ENCODE results near the gene CKM.
"Not testable (repeated sequence)": the region's sequence is repeated elsewhere in the genome, so short reads cannot be mapped to it uniquely, and the experiment has no call there.

CKM gene

GRCh38 chr19:45348367-45349125, 25.9 kb upstream of the CKM start:
- DNase-seq: no peak

- DNase-seq: no peak
Observed at GRCh38 chr19:45347570-45348366, 25.1 kb upstream of the CKM start.

GRCh38 chr19:45346449-45346848, 23.8 kb upstream of the CKM start:
- no peak for DNase-seq

DNA sequence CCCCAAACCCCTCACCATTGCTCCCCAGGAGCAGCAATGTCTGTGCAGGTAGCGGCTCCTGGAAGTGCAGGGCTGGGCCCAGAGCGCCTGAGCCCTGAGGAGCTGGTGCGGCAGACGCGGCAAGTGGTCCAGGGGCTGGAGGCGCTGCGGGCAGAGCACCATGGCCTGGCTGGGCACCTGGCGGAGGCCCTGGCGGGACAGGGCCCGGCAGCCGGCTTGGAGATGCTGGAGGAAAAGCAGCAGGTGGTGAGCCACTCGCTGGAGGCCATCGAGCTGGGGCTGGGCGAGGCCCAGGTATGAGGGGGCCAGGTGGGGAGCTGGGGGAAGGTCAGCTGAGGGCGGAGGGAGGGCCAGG, 22.8 kb upstream of the CKM start:
- DNase-seq: no peak

DNA sequence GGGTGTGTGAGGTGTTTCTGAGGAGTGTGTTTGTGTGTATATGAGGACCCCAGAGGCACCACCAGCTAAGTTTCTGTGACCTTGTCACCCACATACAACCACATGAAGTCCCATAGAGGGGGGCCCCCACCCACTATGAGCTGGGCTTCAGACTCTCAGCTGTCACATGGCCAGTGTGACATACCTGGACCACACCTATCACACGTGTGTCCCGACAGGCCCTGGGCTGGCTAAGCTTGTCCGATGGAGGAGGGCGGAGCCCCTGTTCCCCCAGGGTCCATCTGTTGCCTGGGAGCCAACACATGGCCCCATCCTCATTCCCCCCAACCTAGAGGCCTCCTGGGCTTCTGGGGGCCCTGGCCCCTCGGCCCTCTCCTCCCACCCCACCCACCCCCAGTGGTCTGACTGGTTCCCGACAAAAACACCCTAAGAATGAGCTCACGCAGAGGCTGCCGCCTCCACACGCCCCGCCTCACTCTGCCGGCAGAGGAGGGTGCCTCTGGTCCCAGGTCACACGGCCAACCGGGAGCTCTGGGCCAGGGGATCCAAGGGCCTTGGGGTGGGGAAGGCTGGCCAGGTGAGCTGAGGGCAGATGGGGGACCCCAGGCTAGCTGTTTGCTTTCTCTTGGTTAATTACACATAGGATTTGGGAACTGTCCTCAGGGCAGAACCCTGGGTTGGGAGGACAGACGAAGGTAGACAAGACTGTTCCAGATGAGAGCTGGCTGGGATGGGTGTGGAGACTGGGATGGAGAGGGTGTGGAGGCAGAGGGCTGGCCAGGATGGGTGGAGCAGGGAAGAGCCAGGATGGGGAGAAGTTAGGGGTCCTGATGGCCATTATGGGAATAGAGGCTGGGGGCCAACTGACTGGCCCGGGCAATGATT, 22.2 kb upstream of the CKM start:
- no peak for DNase-seq

- DNase-seq: no peak
Observed at GRCh38 chr19:45342911-45343310, 20.2 kb upstream of the CKM start.

DNA sequence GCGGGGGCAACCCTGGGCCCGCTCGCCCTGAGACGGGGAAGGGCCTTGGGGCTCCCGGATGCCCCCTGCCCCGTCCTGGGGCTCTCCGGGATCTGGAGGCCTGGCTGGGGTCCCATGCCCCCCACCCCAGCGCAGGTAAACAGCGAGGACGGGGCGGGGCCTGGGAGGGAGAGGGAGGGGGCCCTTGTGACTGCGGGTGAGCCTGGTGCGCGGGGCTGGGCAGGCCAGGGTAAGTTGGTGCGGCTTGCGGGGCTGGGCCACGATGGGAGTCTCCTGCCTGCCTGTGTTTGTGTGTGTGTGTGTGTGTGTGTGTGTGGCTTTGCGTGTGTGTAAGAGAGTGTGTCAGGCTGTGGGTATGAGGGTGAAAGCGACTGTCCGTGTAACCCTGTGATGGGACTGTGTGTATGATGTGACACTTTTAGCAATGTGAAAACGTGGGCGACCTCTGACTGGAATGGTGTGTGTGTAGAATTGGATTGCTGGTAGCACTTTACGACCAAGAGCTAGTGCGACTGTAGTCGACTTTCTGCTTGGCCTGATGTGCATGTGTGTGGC, 18.3 kb upstream of the CKM start:
- DNase-seq: no peak

- DNase-seq: no peak
Observed at GRCh38 chr19:45340232-45340898, 17.7 kb upstream of the CKM start, which contains the start of gene KLC3. Gene KLC3 (plus strand): TSS chr19:45340750. CDS start chr19:45345542, 4,792 bp downstream.

GRCh38 chr19:45339629-45340028, 17.0 kb upstream of the CKM start:
- no peak for DNase-seq

GRCh38 chr19:45336696-45337251, 14.1 kb upstream of the CKM start:
- DNase-seq: no peak

- not testable (repeated sequence) for DNase-seq
Observed at GRCh38 chr19:45334881-45335280, 12.2 kb upstream of the CKM start.

DNA sequence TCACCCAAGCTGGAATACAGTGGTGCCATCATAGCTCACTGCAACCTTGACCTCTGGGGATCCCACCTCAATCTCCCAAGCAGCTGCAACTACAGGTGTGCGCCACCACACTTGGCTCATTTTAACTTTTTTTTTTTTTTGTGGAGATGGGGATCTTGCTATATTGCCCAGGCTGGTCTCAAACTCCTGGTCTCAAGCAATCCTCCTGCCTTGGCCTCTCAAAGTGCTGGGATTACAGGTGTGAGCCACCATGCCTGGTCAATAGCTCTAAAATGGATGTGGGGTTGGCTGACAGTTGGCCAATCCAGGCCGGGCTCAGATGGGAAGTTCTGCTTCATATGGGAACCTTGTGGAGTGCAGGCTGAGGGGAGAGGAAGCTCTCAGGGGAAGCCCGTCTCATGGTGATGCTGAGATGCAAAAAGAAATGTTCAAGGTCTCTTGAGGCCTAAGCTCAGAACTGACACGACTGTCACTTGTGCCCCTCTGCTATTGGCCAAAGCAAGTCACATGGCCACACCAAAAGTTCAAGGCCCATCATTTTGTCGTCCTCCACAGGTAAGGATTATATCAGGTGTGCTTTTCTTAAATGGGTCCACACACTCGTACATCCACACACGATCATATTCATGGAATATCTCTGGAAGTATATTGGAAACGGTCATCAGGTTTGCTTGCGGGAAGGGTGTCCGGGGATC, 11.1 kb upstream of the CKM start:
- no peak for DNase-seq

DNA sequence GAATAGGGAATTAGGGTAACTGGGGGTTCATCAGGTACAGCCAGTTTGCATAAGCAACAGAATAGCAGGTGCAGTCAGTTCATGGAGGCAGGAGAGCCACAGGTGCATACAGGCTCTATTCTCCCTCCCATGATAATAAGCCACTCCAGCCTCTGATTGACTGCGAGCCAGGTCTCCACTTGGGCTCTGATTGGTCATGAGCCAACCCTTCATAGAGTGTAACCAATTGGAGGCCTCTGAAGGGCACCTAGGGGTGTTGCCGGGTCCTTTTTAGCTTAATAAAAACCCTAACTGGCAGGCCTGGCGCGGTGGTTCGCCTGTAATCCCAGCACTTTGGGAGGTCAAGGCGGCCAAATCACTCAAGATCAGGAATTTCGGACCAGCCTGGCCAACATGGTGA, 8.7 kb upstream of the CKM start:
- no peak for DNase-seq

- no peak for DNase-seq
Observed at GRCh38 chr19:45327404-45328143, 4.9 kb upstream of the CKM start.

DNA sequence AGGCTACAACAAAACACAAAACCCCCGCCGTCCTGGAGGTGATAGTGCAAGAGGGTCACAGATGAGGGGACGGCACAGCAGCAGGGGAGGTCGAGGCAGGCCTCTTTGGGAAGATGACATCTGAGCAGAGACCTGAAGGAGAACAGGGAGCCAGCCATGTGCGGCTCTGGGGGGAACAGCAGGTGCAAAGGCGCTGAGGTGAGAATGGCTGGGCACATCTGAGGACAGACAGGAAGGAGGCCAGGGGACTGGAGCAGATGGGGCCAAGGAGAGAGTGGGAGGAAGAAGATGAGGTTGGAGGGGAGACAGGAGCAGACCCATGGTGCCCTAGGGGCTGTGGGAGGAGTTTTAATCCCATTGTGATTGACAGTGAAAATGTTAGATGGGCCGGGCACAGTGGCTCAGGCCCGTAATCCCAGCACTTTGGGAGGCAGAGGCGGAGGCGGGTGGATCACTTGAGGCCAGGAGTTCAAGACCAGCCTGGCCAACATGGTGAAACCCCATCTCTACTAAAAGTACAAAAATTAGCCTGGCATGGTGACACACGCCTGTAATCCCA, 1.8 kb upstream of the CKM start:
- no peak for DNase-seq

GRCh38 chr19:45323671-45324081, 1.0 kb upstream of the CKM start:
- no peak for DNase-seq

DNA sequence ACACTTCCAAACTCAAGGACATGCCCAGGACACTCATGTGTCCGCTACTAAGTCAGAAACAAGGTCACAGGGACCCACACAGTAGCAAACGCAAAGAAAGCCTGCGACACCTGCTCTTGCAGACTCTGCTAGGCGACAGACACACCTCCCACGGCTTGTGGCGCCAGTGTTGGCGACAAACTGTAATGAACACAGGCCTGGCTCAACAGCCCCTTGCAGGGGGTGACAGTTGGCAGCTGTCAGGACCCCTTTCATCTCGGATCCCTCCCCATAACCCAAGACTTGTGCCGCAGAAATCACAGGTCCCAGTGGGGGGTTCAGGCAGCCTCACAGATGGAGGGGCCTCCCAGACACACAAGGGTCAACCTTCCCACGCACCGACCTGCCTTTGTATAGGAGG, 364 bp downstream of the CKM start:
- DNase-seq: no peak

DNA sequence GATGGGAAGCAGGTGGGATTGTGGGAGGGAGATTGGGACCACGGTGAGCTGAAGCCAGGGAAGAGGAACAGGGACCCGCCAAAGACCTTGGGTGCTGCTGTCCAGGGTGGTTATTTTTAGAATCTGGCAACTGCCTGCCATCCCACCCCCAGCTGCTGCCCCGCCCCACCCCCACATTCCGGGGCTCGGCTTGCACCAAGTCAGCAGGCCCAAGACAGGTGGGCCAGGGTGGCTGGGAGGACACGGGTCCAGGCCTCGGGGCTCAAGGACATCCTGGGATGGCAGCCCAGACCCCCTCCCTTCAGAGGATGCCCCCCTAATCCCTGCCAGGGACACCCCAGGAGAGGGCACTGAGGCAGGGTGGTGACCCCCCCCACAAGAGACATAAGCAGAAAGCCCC, 827 bp downstream of the CKM start:
- no peak for DNase-seq

- DNase-seq: no peak
Observed at GRCh38 chr19:45320997-45321775, 1.5 kb downstream of the CKM start.

DNA sequence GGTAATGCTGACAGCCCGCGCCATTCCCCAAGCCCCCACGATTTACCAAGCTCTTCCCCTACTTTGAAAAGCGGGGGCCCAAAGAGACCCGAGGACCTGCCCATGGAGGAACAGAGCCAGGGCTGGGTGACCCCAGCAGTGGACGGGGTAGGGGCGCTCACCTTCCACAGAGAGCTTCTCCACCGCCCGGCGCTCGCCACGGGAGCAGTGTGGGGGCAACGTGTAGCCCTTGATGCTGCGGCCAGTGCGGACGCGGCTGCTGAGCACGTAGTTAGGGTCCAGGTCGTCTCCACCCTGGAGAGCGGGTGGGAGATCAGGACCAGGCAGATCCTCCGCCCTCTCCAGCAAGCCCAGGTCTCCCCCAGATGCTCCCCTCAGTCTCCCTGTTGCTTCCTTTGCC, 7.4 kb downstream of the CKM start:
- DNase-seq: no peak

Measured in DMS79 (cell line).